Activated naive CD4-positive, alpha-beta T cell treated with anti-CD3 and anti-CD28 coated beads for 36 hours (primary cell): ENCODE measurements around the gene PDE11A. TPM values are rescaled to one million over a fixed set of nuclear protein-coding genes. Genes with fewer than 3 reads are reported as not detected.

Source experiments
- CTCF ChIA-PET: fragments of 350-600 bp; sonication (Branson Sonifier 250); formaldehyde crosslinking; loops from one replicate; lab custom pipeline; 2021; ENCODE audit warnings: antibody characterized with exemption; lab: Charles Lee
- DNase-seq: peaks from one replicate; pipeline ENCODE4 v3.0.0-alpha.2; 2020
- H3K27ac Mint-ChIP-seq: one replicate; pipeline ENCODE4 v1.8.0; 2021; ENCODE audit warnings: mild to moderate bottlenecking, mixed read lengths
- H3K27me3 Mint-ChIP-seq: one replicate; pipeline ENCODE4 v1.8.0; 2021; ENCODE audit warnings: low read depth, mixed read lengths
- H3K36me3 Mint-ChIP-seq: one replicate; pipeline ENCODE4 v1.8.0; 2021; ENCODE audit warnings: low read depth, mixed read lengths
- H3K4me1 Mint-ChIP-seq: one replicate; pipeline ENCODE4 v1.8.0; 2021; ENCODE audit warnings: low read depth, mixed read lengths
- H3K4me3 Mint-ChIP-seq: one replicate; pipeline ENCODE4 v1.8.0; 2021; ENCODE audit warnings: mild to moderate bottlenecking, moderate library complexity, mixed read lengths
- H3K9me3 Mint-ChIP-seq: one replicate; pipeline ENCODE4 v1.8.0; 2021; ENCODE audit warnings: mixed read lengths
- intact Hi-C: fragments of 100-400 bp; cut with micrococcal nuclease; formaldehyde crosslinking; loops from one replicate; pipeline ENCODE4 v1.15.1; 2023
- total RNA-seq, 2 experiments: library from RNA; stranded (reverse); gene quantifications; one replicate each; pipeline ENCODE4 v1.2.3, GENCODE V29; 2021

The PDE11A gene
- total RNA-seq, 2 experiments from 2014 or later: not detected

GRCh38 chr2:177606636-177607035 is 465.9 kb downstream of the PDE11A start:
- Mint-ChIP-seq H3K4me1 (no peaks in the 10 kb centered on the region), H3K9me3 (no peaks in the 10 kb centered on the region), H3K27ac (no peak overlapping the region), H3K27me3 (peaks cover 3% of the 10 kb centered on the region), H3K36me3 (peaks cover 1% of the 10 kb centered on the region), H3K4me3 (no peak overlapping the region)
- intact Hi-C loops: no loop called here
- no peak for DNase-seq
- CTCF ChIA-PET: no interaction called here

DNA sequence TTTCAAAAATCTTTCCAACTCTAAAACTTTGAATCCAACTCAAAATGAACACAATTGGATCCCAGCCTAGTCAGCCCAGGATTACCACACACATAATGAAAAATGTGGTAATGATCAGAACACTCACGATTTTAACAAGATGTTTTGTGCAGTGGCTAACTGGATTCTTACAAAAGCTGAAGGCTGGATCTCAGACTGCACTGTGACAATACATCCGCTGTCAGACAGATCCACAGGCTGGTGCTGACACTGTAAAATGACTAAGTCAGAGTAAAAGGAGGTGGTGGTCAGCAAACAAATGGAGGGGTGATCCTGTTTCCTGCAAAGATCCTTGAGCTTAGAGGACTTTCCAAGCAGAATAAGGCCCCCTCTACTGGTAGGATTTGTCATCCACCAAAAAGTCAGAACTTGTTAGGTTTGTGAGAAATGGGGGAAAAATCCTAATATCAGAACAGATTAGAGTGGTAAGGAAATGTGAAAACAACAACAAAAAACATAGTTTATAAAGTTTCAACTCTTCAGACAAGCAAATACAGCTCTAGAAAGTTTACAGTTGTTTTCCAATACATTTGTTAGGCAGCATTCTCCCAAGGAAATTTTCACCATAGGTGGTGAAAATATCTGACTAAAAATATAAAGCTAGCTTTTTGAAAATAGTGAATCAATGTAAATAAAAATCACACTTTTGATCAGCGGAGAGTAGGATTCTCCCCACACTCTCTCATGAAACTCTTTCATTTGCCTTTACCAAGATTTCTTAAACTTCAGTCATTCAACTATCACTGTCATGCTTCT is 468.1 kb downstream of the PDE11A start:
- no peaks in the 10 kb centered on the region for H3K4me1 Mint-ChIP-seq
- H3K9me3 Mint-ChIP-seq: peaks cover 5% of the 10 kb centered on the region
- peaks cover 3% of the 10 kb centered on the region for H3K27me3 Mint-ChIP-seq
- no peak overlapping the region for H3K4me3 Mint-ChIP-seq
- peaks cover 1% of the 10 kb centered on the region for H3K36me3 Mint-ChIP-seq
- DNase-seq: no peak
- H3K27ac Mint-ChIP-seq: no peak overlapping the region
- intact Hi-C loops: loop anchor here (1.0 to 5.0 kb wide), 4 partner anchors 117 to 440 kb away; no protein-coding TSS in a partner anchor
- CTCF ChIA-PET: interaction anchor here (0.6 to 1.7 kb wide), 15 partner anchors 11 to 440 kb away, joined by 3 to 6 read pairs (median 3); a partner anchor contains a TSS

DNA sequence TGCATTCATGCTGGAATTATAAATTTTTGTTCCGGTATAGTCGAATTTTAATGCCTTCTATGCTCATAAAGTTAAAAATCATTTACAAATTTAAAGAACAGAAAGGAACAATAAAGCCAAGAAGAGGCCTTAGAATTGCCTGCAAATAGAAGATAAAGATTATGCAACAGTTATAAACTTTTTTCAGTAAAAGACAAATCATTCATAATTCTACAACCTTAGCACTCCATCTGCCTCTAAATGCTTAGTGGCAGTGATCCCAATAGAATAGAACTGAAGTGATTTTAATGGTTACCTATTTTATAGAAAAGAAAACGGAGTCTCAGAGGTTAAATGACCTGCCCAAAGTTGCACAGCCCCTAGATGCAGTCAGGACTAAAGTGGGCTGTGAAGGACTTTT is 468.8 kb downstream of the PDE11A start:
- DNase-seq: no peak
- Mint-ChIP-seq H3K27me3 (peaks cover 3% of the 10 kb centered on the region), H3K4me3 (no peak overlapping the region), H3K4me1 (no peaks in the 10 kb centered on the region), H3K27ac (no peak overlapping the region), H3K9me3 (peaks cover 5% of the 10 kb centered on the region), H3K36me3 (no peaks in the 10 kb centered on the region)
- intact Hi-C loops: loop anchor here (1.0 to 5.0 kb wide), 4 partner anchors 116 to 439 kb away; no protein-coding TSS in a partner anchor
- CTCF ChIA-PET: interaction anchor here (0.6 to 1.7 kb wide), 11 partner anchors 12 to 439 kb away, joined by 3 to 6 read pairs (median 4); no protein-coding TSS in a partner anchor

GRCh38 chr2:177603181-177603580 is 469.4 kb downstream of the PDE11A start:
- CTCF ChIA-PET: interaction anchor here (1.1 to 1.7 kb wide), 3 partner anchors 113 to 267 kb away, joined by 3 to 4 read pairs (median 3); no protein-coding TSS in a partner anchor
- no peaks in the 10 kb centered on the region for H3K36me3 Mint-ChIP-seq
- DNase-seq: no peak
- intact Hi-C loops: loop anchor here (5.0 kb wide), 1 partner anchor 116 kb away; no protein-coding TSS in a partner anchor
- H3K27ac Mint-ChIP-seq: no peak overlapping the region
- H3K4me3 Mint-ChIP-seq: no peak overlapping the region
- H3K9me3 Mint-ChIP-seq: peaks cover 5% of the 10 kb centered on the region
- H3K27me3 Mint-ChIP-seq: peaks cover 3% of the 10 kb centered on the region
- no peaks in the 10 kb centered on the region for H3K4me1 Mint-ChIP-seq

DNA sequence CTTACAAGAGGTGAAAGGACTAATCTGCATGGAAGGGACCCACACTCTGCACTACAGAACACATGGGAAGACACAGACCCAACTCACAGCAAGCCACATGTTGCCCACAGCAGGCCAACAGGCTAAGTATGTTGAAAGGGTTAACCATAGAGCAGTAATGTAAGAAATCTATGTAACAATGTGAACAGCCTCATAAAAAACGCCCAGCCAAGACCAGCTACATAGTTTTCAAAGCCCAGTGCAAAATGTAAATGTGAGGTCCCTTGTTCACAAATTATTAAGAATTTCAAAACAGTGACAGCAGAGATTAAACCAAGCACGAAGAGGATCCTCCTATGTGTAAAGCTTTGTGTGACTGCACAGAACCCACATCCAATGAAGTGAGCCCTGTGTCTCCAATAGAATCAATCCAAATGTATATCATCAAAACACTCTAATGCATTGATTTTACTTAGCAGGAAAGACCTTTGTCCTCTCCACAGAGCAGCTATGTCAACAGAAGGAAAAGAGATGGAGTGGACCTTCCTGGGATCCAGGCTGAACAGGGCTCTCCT is 469.9 kb downstream of the PDE11A start:
- intact Hi-C loops: loop anchor here (5.0 kb wide), 1 partner anchor 115 kb away; no protein-coding TSS in a partner anchor
- H3K27me3 Mint-ChIP-seq: peaks cover 1% of the 10 kb centered on the region
- DNase-seq: no peak
- no peak overlapping the region for H3K4me3 Mint-ChIP-seq
- no peak overlapping the region for H3K27ac Mint-ChIP-seq
- H3K4me1 Mint-ChIP-seq: no peaks in the 10 kb centered on the region
- CTCF ChIA-PET: interaction anchor here (0.6 to 1.2 kb wide), 5 partner anchors 89 to 267 kb away, joined by 3 to 4 read pairs (median 3); no protein-coding TSS in a partner anchor
- peaks cover 5% of the 10 kb centered on the region for H3K9me3 Mint-ChIP-seq
- H3K36me3 Mint-ChIP-seq: no peaks in the 10 kb centered on the region

- intact Hi-C loops: loop anchor here (5.0 kb wide), 1 partner anchor 114 kb away; no protein-coding TSS in a partner anchor
- Mint-ChIP-seq H3K27ac (no peak overlapping the region), H3K4me1 (no peaks in the 10 kb centered on the region), H3K4me3 (no peak overlapping the region), H3K9me3 (peaks cover 5% of the 10 kb centered on the region), H3K27me3 (no peaks in the 10 kb centered on the region), H3K36me3 (no peaks in the 10 kb centered on the region)
- no peak for DNase-seq
- CTCF ChIA-PET: no interaction called here
Measured at GRCh38 chr2:177600917-177601316, 471.7 kb downstream of the PDE11A start.

GRCh38 chr2:177599956-177600355 is 472.6 kb downstream of the PDE11A start:
- H3K27ac Mint-ChIP-seq: no peak overlapping the region
- intact Hi-C loops: loop anchor here (5.0 kb wide), 1 partner anchor 113 kb away; no protein-coding TSS in a partner anchor
- CTCF ChIA-PET: interaction anchor here (0.6 kb wide), 1 partner anchor 9 kb away, joined by 3 read pairs; no protein-coding TSS in a partner anchor
- H3K9me3 Mint-ChIP-seq: peaks cover 5% of the 10 kb centered on the region
- no peak overlapping the region for H3K4me3 Mint-ChIP-seq
- DNase-seq: no peak
- no peaks in the 10 kb centered on the region for H3K36me3 Mint-ChIP-seq
- H3K27me3 Mint-ChIP-seq: no peaks in the 10 kb centered on the region
- no peaks in the 10 kb centered on the region for H3K4me1 Mint-ChIP-seq

DNA sequence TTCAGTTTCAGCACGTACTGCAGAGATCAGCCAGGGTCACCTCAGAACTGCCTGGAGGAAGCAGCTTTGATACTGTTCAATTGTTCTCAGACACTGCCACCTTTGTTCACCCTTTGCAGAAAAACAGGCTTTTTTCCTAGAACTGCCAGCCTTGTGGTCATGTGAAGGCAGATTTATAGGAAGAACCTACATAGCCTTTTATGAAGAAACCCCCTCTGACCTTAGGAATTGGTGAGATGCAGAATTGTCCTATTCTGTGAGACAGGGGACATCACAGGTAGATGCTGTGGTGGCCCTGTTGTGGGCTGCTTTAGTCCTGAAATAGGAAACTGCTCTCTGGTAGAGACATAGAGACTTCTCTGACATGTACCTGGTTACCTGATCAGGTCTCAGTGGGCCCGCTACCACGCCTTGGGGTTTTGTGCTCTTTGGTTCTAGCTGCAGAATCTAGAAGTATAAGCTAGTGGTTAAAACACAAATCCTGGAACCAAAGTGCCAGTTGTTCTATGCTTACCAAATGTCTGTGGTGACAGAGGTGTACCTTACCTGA is 473.4 kb downstream of the PDE11A start:
- intact Hi-C loops: no loop called here
- DNase-seq: no peak

GRCh38 chr2:177598326-177599138 is 474.0 kb downstream of the PDE11A start:
- Mint-ChIP-seq H3K27me3 (no peaks in the 10 kb centered on the region), H3K9me3 (peaks cover 5% of the 10 kb centered on the region), H3K27ac (no peak overlapping the region), H3K4me3 (no peak overlapping the region), H3K4me1 (no peaks in the 10 kb centered on the region), H3K36me3 (no peaks in the 10 kb centered on the region)
- intact Hi-C loops: no loop called here
- CTCF ChIA-PET: no interaction called here
- no peak for DNase-seq

More for the DNA sequence above, 473.4 kb downstream of the PDE11A start:
- Mint-ChIP-seq H3K27ac (no peak overlapping the region), H3K4me3 (no peak overlapping the region), H3K9me3 (peaks cover 5% of the 10 kb centered on the region), H3K27me3 (no peaks in the 10 kb centered on the region), H3K36me3 (no peaks in the 10 kb centered on the region), H3K4me1 (no peaks in the 10 kb centered on the region)
- CTCF ChIA-PET: no interaction called here

DNA sequence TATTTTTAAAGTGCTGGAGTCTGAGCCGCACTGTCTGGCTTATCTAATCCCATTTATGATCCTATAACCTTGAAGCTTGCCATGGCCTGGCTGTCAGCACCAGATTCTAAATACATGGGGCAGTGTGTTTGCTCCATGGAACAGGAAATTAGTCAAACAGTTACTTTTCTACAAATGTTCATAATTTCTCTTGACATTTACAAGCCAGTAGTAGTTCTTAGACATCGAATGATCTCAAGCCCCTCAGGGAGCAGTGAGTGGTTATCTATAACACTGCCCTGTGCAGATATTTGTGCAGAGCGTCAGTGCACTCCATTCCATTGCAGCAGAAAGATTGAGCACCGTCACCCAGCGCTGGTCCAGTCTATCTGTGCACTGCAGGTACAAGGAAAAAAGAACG is 474.8 kb downstream of the PDE11A start:
- CTCF ChIA-PET: no interaction called here
- Mint-ChIP-seq H3K27ac (no peak overlapping the region), H3K36me3 (no peaks in the 10 kb centered on the region), H3K9me3 (peaks cover 5% of the 10 kb centered on the region), H3K4me3 (no peak overlapping the region), H3K27me3 (no peaks in the 10 kb centered on the region), H3K4me1 (no peaks in the 10 kb centered on the region)
- intact Hi-C loops: no loop called here
- no peak for DNase-seq

DNA sequence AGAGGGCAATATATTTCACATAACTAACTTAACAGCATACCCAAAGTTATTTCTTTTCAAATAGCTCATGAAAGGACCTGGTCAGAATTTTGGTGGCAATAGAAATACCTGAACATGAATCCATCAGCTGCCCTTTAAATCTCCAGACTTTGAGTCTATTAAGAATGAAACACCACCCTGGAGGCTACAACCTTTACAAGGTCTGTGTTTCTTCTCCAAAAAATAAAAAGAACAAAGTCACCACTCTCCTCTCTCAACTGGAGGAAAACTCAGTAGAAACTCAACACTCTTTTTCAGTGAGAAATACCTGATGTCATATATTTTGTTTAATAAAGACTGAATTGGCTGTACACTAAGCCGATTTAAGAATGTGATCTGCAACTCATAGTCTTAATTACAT is 475.7 kb downstream of the PDE11A start:
- no peak for DNase-seq
- CTCF ChIA-PET: interaction anchor here (0.7 kb wide), 1 partner anchor 55 kb away, joined by 3 read pairs; no protein-coding TSS in a partner anchor
- intact Hi-C loops: no loop called here
- Mint-ChIP-seq H3K27ac (no peak overlapping the region), H3K4me1 (no peaks in the 10 kb centered on the region), H3K4me3 (no peak overlapping the region), H3K27me3 (no peaks in the 10 kb centered on the region), H3K36me3 (no peaks in the 10 kb centered on the region), H3K9me3 (peaks cover 5% of the 10 kb centered on the region)
